Lower leg skin (tissue), 3 donors: ENCODE results near the gene CXCL5.

Source experiments
- CTCF ChIP-seq, 3 donors: fragments of 450-650 bp; IDR thresholded peaks; one replicate each; pipeline ENCODE4 v1.5.1; 2016; ENCODE audit warnings: antibody characterized with exemption in 3 of 3, mild to moderate bottlenecking in 3 of 3, moderate library complexity in 2 of 3
- POLR2A ChIP-seq, 2 donors: fragments of 450-650 bp; IDR thresholded peaks; one replicate each; pipeline ENCODE4 v1.6.1; 2016 to 2017; ENCODE audit warnings: antibody characterized with exemption in 2 of 2, mild to moderate bottlenecking in 1 of 2, moderate library complexity in 1 of 2

GRCh38 chr4:74014332-74014731 is 15.9 kb upstream of the CXCL5 start:
- no peak for TF ChIP-seq CTCF (IDR thresholded peaks at IDR 0.05)
- TF ChIP-seq POLR2A (IDR thresholded peaks at IDR 0.05) = no peak
